Measurements from ENCODE around the gene MICALL2.

DNA sequence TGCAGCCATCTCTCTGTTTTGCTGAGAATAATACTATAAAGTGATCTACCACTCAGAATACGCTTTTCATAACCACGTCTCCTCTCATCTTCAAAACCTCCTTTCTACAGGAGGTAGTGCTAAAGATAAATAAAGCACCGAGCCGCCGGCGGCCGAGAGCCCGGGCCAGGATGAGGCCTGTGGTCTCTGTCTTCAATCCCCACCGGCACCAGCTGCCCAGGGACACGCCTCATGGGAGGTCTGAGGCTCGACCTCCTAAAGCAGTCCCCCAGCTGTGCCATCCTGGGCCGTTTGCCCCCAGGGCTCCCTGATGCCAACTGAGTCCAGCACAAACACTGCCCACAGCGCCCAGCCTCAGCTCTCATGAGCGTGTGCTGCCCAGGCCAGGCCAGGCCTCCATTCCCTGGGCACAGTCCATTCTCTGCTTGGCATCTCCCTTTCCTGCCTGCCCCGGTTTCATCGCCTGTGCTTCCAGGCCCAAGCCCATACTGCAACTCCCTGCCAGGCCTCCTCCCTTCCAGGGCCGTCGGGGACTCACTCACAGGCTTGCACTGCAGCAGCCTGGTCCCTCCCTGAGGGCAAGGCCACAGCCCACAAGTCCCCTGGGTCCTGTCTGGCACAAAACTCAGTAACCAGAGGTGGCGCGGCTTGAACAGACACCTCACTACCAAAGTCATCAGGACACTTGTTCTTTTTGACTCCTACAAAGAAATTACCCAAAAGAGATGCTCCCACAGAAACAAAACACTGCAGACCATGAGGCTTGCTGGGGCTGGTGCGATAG, 42.4 kb upstream of the MICALL2 start:
- TF ChIP-seq, protein P1, sequence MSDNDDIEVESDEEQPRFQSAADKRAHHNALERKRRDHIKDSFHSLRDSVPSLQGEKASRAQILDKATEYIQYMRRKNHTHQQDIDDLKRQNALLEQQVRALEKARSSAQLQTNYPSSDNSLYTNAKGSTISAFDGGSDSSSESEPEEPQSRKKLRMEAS (IDR thresholded peaks at IDR 0.05; ENCODE audit: low read depth, low read length), result no peak
- TF ChIP-seq POLR2A (IDR thresholded peaks at IDR 0.05; ENCODE audit: extremely low read depth, insufficient read length), result no peak
- no peak for TF ChIP-seq CTCF (IDR thresholded peaks at IDR 0.05; ENCODE audit: low read depth, low read length)
- no peak for TF ChIP-seq MYC (IDR thresholded peaks at IDR 0.05; ENCODE audit: low read depth, low read length)

Data from NB4 (cell line).